HG03039 (cell line): Measurements from ENCODE around the gene SPACDR.

ENCODE experiments used
- ATAC-seq: cut with Tn5 transposase; IDR thresholded peaks from one replicate; pipeline ENCODE4 v1.9.1; 2021; ENCODE audit warnings: mild to moderate bottlenecking, moderate library complexity; ENCODE audit not compliant: unreplicated experiment

The SPACDR gene

DNA sequence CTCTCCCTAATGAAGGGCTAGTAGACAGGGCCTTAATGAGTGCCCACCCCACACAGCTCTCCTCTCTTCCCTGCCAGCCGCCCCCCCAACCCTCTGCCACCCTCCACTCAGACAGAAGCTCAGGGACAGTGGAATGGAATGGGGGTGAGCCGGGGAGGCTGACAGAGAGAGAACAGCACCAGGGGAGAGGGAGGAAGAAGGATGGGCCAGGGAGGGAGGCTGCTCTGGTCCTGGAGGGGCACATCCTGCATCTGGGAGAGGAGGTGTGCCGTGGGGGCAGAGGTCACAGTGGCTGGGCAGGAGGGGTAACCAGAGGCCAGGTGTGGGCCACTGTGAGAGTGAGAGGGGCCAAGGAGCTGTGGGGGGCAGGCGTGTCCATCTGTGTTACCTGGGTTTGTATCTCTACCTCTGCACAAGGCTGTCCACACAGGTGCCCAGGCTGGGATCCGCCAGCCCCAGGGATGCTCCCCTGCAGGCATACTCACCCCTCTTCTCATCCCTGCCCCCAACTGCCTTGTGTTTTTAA, 22.1 kb upstream of the SPACDR start:
- no peak for ATAC-seq

DNA sequence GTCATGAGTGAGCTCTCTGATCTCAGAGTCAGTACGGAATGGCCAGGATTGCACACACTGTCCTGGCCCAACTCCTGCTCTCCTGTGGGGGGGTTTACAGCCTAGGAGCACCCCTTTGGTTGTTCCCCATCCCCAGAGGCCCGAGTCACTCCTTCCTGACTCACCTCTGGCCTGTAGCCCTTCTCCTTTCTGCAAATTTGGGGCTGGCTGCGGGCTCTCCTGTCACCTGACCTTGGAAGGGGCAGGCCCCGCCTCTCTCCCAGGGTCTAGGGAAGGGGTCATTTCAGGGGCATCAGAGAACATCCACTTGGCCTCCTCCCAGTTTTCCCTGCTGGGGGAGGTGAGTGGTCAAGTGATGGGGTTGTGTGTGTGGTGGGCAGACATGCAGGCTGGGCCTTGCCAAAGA, 21.4 kb upstream of the SPACDR start:
- no peak for ATAC-seq

DNA sequence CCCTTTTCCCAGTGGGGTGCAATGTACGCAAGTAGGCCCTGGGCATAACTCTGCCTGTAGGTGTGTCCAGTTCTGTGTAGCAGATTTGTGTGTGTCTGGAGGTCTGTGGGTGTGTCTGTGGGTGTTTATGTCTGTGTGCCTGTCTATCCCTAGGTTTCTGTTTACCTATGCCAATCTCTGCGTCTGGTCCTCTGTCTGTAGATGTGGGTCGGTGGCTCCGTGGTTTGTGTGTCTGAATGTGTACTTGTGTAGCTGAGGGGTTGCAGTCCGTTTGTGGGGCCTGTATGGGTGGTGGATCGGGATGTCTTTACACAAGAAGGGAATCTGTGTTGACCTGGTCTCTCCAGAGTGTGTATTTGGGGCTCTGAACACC, 20.6 kb upstream of the SPACDR start:
- no peak for ATAC-seq

GRCh38 chr7:100483722-100484672, 19.9 kb upstream of the SPACDR start, which contains the start of gene NYAP1:
TSS of gene NYAP1 (plus strand) at chr7:100483927. CDS start at chr7:100485312, 1,385 bp downstream.
- ATAC-seq: peak; percentile 3

DNA sequence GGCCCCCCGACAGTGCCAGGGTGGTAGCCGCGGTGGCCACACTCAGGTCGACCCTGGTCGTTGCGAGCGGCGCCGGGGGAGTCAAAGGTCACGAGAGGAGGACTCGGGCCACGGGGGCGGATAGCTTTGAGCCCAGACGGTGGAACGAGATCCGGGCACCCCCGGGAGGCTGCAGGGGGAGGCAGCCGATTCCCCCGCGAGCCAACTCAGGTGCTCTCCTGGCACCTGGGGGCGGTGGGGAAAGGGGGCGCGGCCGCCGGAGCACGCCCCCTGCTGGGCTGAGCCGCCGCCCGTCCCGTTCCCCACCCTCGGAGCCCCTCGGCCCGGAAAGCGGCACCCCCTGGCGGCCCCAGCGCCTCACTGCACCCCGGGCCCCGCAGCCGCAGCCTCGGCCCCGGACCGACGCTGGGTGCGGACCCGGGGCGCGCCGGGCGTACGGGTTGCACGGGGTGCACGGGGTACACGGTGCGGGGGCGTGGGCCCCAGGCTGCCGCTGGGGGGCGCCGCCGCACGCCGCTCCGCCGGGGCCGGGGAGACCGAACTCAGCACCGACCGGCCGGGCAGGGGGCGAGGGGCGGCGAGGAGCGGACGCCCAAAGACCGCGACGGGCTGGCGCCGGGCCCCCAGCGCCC, 19.1 kb upstream of the SPACDR start:
- peak; percentile 46 for ATAC-seq

- ATAC-seq: no peak
Measured at GRCh38 chr7:100482728-100483089, 18.6 kb upstream of the SPACDR start.

DNA sequence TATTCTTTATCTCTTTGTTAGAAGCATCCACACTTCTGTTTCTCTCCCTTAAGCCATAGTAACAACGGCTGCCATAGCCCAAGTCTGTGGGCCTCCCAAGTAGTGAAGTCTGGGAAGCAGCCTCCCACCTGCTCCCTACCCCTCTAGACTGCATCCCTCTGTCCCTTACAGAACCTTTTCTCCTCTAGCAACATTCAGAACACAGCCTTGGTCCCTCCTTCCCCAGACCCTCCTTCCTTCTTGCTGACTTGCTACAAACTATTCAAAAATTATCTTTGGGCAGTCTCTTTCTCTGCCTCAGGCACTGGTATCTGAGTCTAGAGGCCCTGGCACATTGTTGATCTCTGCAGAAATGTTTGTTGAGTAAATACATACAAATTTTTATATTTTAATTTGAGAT, 17.4 kb upstream of the SPACDR start:
- ATAC-seq: no peak

GRCh38 chr7:100478958-100479660, 15.0 kb upstream of the SPACDR start, which contains the start of gene TSC22D4:
TSS of gene TSC22D4 (minus strand) at chr7:100479214. CDS start at chr7:100478038, 1,176 bp downstream.
- ATAC-seq: peak; percentile 50

DNA sequence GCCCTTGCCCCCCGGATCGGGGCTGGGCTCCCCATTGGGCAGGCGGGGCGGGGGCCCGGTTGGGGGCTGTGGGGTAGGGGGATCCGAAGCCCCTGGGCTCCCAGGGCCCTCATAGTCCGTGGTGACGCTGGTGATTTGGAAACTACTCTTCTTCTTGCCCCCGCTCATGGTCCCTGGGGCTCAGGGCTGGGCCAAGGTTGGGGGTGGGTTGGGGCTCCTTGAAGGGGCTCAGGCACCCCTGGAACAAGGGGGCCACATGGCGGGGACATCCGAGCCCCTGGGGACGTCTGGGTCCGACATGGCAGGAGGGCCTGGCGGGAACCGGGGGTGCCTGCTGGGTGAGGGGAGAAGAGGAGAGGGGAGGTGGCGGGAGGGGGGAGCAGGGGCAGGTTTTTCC, 13.8 kb upstream of the SPACDR start:
- ATAC-seq: no peak

- no peak for ATAC-seq
Measured at GRCh38 chr7:100476903-100477870, 13.1 kb upstream of the SPACDR start.

GRCh38 chr7:100476101-100476780, 12.2 kb upstream of the SPACDR start:
- no peak for ATAC-seq

DNA sequence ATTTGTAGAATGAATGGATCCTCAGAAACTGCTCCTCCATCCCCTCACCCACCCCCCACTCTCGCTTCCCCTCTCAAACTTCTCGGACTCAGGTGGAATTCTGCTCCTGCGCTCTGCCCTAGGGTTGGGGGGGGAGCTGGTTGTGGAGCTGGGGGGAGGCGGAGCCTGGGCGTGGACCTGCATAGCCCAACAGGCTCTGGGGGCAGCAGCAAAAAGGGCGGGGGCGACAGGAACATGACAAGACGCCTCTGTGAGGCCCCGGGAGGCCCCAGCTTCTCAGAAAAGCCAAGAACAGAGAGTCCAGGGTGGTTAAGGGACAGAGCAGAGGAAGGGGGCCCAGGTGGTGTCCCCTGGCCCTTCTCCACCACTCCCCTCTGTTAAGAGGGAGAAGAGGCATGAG, 11.5 kb upstream of the SPACDR start:
- no peak for ATAC-seq

DNA sequence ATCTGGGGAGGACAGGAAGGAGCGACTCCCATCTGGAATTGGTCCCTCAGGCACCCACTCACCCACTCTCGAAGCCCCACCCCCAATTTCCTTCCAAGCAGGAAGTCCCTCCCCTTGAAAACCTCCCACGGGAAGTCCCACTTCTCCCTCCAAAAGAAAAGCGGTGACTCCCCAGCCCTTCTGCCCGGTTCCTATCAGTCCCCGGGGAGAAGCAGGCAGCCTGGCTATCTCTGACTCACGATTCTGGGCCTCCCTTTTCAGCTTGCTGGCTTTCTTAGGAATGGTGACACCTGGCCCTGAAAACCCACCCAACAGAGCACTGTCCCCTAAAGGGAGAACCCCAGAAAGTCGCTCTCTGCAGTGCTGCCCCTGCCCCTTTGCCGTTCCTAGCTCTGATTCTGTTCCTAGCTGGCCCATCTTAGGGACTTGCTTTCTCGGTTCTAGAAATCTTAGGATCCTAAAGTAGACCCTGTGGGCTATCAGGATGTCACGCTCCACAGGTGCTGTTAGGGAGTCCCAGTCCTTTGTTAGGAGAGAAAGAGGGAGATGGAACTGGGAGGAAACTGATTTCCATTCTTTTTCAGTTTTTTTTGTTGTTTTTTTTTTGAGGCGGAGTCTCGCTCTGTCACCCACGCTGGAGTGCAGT, 8.9 kb upstream of the SPACDR start:
- no peak for ATAC-seq

- no peak for ATAC-seq
Measured at GRCh38 chr7:100472121-100472851, 8.2 kb upstream of the SPACDR start.

GRCh38 chr7:100471021-100471420, 7.0 kb upstream of the SPACDR start:
- ATAC-seq: no peak

DNA sequence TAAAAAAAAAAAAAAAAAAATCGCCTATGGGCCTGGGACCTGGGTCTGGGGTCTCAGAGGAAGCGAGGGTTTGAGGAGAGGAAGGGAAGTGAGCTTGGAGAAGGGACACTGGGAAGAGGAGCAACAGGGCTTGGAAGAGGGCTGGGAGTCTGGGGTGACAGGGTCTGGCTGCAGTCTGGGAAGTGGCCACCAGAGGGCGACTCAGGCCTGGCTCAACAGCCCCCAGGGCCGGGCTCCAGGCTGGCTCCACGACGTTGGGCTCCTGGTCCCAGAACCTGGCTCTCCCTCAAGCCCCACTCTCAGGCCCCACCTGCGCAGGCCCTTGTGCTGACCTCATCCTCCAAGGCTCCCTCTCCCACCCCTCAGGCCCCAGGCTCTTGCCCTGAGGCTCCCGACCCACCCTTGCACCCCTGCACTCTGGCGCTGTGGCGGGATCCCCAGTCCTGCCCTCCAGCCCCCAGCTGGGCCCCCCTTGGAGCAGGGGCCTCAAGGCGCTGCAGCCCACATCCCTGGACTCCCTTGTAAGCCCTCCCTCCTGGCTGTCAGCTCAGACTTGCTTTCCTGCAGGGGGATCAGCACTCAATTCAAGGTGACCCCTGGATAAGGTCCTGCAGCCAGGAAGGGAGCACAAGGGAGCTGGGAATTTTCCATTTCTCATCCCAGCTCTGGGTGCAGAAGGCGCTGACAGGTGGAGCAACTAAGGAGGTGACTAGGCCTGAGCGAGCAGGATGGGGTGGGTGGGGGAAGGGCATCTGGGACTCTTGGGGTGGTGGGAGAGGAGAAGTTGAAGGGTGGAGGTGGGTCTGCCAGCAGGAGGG, 5.4 kb upstream of the SPACDR start:
- peak; percentile 44 for ATAC-seq

- no peak for ATAC-seq
Measured at GRCh38 chr7:100467638-100468373, 3.7 kb upstream of the SPACDR start.
